HepG2 (cell line): Measurements from ENCODE around the gene RAB30.

Source experiments
- MATR3 ChIP-seq: sonication (generic); formaldehyde crosslinking; IDR thresholded peaks from 2 replicates; pipeline ENCODE4 v1.4.0; 2020; ENCODE audit warnings: missing genetic modification reagents
- STAT5B ChIP-seq: sonication (generic); formaldehyde crosslinking; IDR thresholded peaks from 2 replicates; pipeline ENCODE4 v1.4.0; 2020; ENCODE audit warnings: missing genetic modification reagents
- ZKSCAN1 ChIP-seq: fragments of 150-350 bp; IDR thresholded peaks from 2 replicates; pipeline ENCODE4 v1.6.1; 2014; ENCODE audit warnings: low read length
- ZNF260 ChIP-seq: sonication (generic); formaldehyde crosslinking; IDR thresholded peaks from 2 replicates; pipeline ENCODE4 v1.4.0; 2020; ENCODE audit warnings: missing genetic modification reagents, low read depth, mild to moderate bottlenecking, borderline replicate concordance
- ZNF331 ChIP-seq: sonication (generic); formaldehyde crosslinking; IDR thresholded peaks from 2 replicates; pipeline ENCODE4 v1.4.0; 2020; ENCODE audit warnings: missing genetic modification reagents
- ZSCAN20 ChIP-seq: sonication (generic); formaldehyde crosslinking; IDR thresholded peaks from 2 replicates; pipeline ENCODE4 v1.4.0; 2020; ENCODE audit warnings: missing genetic modification reagents, mild to moderate bottlenecking, borderline replicate concordance

GRCh38 chr11:83036701-83037100 is 35.0 kb downstream of the RAB30 start:
- TF ChIP-seq ZSCAN20 (CRISPR knock-in tag) (no peak), ZNF260 (no peak), ZKSCAN1 (no peak), STAT5B (CRISPR knock-in tag) (no peak), ZNF331 (CRISPR knock-in tag) (no peak), MATR3 (CRISPR knock-in tag) (no peak)
